IMR-90 (cell line): ENCODE results near the gene KCMF1.

Source experiments
- MAFK ChIP-seq: IDR thresholded peaks from 2 replicates; pipeline ENCODE4 v1.6.1; 2012; ENCODE audit warnings: low read depth, low read length, improper control_type of control experiment
- MXI1 ChIP-seq: IDR thresholded peaks from 2 replicates; pipeline ENCODE4 v1.6.1; 2012; ENCODE audit warnings: low read depth, mild to moderate bottlenecking, low read length, moderate library complexity, borderline replicate concordance
- POLR2A ChIP-seq: IDR thresholded peaks from 2 replicates; pipeline ENCODE4 v1.6.1; 2012; ENCODE audit warnings: mild to moderate bottlenecking, low read depth, low read length
- RCOR1 ChIP-seq: IDR thresholded peaks from 2 replicates; pipeline ENCODE4 v1.6.1; 2012; ENCODE audit warnings: mild to moderate bottlenecking, low read length, improper control_type of control experiment; ENCODE audit not compliant: insufficient replicate concordance
- TF ChIP-seq, protein P1 (sequence below): conservative IDR thresholded peaks from 2 replicates; pipeline ENCODE4 v1.5.1; 2012; ENCODE audit warnings: mild to moderate bottlenecking, low read depth, low read length, improper control_type of control experiment

DNA sequence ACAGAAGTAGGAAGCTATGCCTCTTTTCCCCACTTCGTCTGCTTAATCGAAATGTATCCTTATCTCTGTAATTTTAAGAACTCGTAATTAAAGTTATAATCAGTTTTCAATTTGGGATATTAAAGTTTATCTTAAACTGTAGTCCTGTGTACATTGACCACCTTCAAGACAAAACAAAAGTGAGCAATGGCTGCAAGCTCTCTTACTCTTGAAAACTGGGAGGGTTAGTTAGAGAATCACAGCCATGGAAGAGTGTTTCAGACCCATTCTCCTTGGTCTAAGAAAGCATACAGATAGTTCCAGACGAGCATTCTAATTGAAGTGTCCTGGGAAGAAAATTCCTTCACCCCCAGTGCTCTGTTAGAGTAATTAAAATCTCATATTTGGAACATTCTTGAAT lies 2.0 kb downstream of the KCMF1 start:
- TF ChIP-seq, protein P1, sequence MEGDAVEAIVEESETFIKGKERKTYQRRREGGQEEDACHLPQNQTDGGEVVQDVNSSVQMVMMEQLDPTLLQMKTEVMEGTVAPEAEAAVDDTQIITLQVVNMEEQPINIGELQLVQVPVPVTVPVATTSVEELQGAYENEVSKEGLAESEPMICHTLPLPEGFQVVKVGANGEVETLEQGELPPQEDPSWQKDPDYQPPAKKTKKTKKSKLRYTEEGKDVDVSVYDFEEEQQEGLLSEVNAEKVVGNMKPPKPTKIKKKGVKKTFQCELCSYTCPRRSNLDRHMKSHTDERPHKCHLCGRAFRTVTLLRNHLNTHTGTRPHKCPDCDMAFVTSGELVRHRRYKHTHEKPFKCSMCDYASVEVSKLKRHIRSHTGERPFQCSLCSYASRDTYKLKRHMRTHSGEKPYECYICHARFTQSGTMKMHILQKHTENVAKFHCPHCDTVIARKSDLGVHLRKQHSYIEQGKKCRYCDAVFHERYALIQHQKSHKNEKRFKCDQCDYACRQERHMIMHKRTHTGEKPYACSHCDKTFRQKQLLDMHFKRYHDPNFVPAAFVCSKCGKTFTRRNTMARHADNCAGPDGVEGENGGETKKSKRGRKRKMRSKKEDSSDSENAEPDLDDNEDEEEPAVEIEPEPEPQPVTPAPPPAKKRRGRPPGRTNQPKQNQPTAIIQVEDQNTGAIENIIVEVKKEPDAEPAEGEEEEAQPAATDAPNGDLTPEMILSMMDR, result no peak
- no peak for TF ChIP-seq RCOR1
- no peak for TF ChIP-seq POLR2A
- no peak for TF ChIP-seq MAFK
- no peak for TF ChIP-seq MXI1
